Gastroesophageal sphincter (tissue), 3 donors: ENCODE results near the gene UBE3D.

ENCODE experiments used
- POLR2A ChIP-seq, 2 donors: fragments of 450-650 bp; IDR thresholded peaks; one replicate each; pipeline ENCODE4 v1.6.1; 2017; ENCODE audit warnings: antibody characterized with exemption in 2 of 2, mild to moderate bottlenecking in 2 of 2, moderate library complexity in 1 of 2
- TF ChIP-seq, protein P1 (sequence below), 4 experiments: fragments of 200-600 bp in 2 of 4; fragments of 450-650 bp in 2 of 4; sonication (generic) in 1 of 4; IDR thresholded peaks; one replicate each; pipeline ENCODE4 v1.5.1; 2017 to 2019; ENCODE audit warnings: antibody characterized with exemption in 4 of 4, mild to moderate bottlenecking in 2 of 4, moderate library complexity in 2 of 4

- TF ChIP-seq, protein P1, sequence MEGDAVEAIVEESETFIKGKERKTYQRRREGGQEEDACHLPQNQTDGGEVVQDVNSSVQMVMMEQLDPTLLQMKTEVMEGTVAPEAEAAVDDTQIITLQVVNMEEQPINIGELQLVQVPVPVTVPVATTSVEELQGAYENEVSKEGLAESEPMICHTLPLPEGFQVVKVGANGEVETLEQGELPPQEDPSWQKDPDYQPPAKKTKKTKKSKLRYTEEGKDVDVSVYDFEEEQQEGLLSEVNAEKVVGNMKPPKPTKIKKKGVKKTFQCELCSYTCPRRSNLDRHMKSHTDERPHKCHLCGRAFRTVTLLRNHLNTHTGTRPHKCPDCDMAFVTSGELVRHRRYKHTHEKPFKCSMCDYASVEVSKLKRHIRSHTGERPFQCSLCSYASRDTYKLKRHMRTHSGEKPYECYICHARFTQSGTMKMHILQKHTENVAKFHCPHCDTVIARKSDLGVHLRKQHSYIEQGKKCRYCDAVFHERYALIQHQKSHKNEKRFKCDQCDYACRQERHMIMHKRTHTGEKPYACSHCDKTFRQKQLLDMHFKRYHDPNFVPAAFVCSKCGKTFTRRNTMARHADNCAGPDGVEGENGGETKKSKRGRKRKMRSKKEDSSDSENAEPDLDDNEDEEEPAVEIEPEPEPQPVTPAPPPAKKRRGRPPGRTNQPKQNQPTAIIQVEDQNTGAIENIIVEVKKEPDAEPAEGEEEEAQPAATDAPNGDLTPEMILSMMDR (IDR thresholded peaks at IDR 0.05): no peak
- TF ChIP-seq POLR2A (IDR thresholded peaks at IDR 0.05): no peak
Measured at GRCh38 chr6:82921258-82921657, 144.4 kb downstream of the UBE3D start.
